Neural cell (in vitro differentiated cells): ENCODE results near the gene FSTL5. TPM values are rescaled to one million over a fixed set of nuclear protein-coding genes. Genes with fewer than 3 reads are reported as not detected.

ENCODE experiments used
- H2AFZ ChIP-seq: fragments of 200-600, 300-800 bp; sonication (generic), shearing (Covaris generic); 2 replicates; pipeline ENCODE4 v1.6.0; 2014; ENCODE audit warnings: low read depth, mild to moderate bottlenecking, antibody characterized with exemption, low read length, moderate library complexity
- H3F3A ChIP-seq: fragments of 200-600 bp; shearing (Covaris generic); 2 replicates; pipeline ENCODE4 v1.6.1; 2016; ENCODE audit warnings: mild to moderate bottlenecking, moderate library complexity, mixed read lengths, antibody characterized with exemption, low read length; ENCODE audit not compliant: insufficient read depth, poor library complexity, severe bottlenecking
- H3K27ac ChIP-seq: fragments of 200-600, 300-800 bp; sonication (generic), shearing (Covaris generic); 2 replicates; pipeline ENCODE4 v1.5.1; 2014; ENCODE audit warnings: mild to moderate bottlenecking, low read length, moderate library complexity
- H3K27me3 ChIP-seq: fragments of 300-800, 200-600 bp; sonication (generic), shearing (Covaris generic); 2 replicates; pipeline ENCODE4 v1.6.0; 2014; ENCODE audit warnings: mild to moderate bottlenecking, low read depth, low read length, moderate library complexity; ENCODE audit not compliant: insufficient read depth
- H3K36me3 ChIP-seq: fragments of 300-800, 200-600 bp; sonication (generic), shearing (Covaris generic); 2 replicates; pipeline ENCODE4 v1.5.1; 2014; ENCODE audit warnings: mild to moderate bottlenecking, antibody characterized with exemption, low read length, moderate library complexity; ENCODE audit not compliant: insufficient read depth
- H3K4me2 ChIP-seq: fragments of 300-800, 200-600 bp; sonication (generic), shearing (Covaris generic); 2 replicates; pipeline ENCODE4 v1.6.0; 2014; ENCODE audit warnings: mild to moderate bottlenecking, low read length
- H3K4me3 ChIP-seq: fragments of 300-800, 200-600 bp; sonication (generic), shearing (Covaris generic); 2 replicates; pipeline ENCODE4 v1.5.1; 2014; ENCODE audit warnings: mild to moderate bottlenecking, low read length, moderate library complexity
- H3K79me2 ChIP-seq: fragments of 200-600 bp; shearing (Covaris generic); replicated peaks from 2 replicates; pipeline ENCODE4 v1.6.0; 2014; ENCODE audit warnings: mild to moderate bottlenecking, low read length, moderate library complexity; ENCODE audit not compliant: insufficient read depth
- H3K9ac ChIP-seq: fragments of 300-800, 200-600 bp; sonication (generic), shearing (Covaris generic); 2 replicates; pipeline ENCODE4 v1.6.1; 2016; ENCODE audit warnings: mild to moderate bottlenecking, low read length, mixed read lengths
- H3K9me2 ChIP-seq: fragments of 200-600 bp; shearing (Covaris generic); 2 replicates; pipeline ENCODE4 v1.6.1; 2016; ENCODE audit warnings: mild to moderate bottlenecking, low read length, mixed read lengths; ENCODE audit not compliant: insufficient read depth
- H3K9me3 ChIP-seq: fragments of 200-600, 300-800 bp; sonication (generic), shearing (Covaris generic); 2 replicates; pipeline ENCODE4 v1.6.1; 2016; ENCODE audit warnings: mild to moderate bottlenecking, mixed run types, low read length, moderate library complexity, mixed read lengths
- H4K20me1 ChIP-seq: fragments of 200-600 bp; shearing (Covaris generic); 2 replicates; pipeline ENCODE4 v1.6.1; 2016; ENCODE audit warnings: mild to moderate bottlenecking, mixed run types; ENCODE audit not compliant: insufficient read depth
- CTCF ChIP-seq: fragments of 450-650 bp; IDR thresholded peaks from 2 replicates; pipeline ENCODE4 v1.5.1; 2014; ENCODE audit warnings: antibody characterized with exemption, mild to moderate bottlenecking, moderate library complexity; ENCODE audit not compliant: poor library complexity, severe bottlenecking
- EP300 ChIP-seq: fragments of 450-650 bp; conservative IDR thresholded peaks from 2 replicates; pipeline ENCODE4 v1.6.1; 2014; ENCODE audit warnings: antibody characterized with exemption, mild to moderate bottlenecking, moderate library complexity; ENCODE audit not compliant: poor library complexity, severe bottlenecking
- EZH2 ChIP-seq: fragments of 200-600, 300-800 bp; shearing (Covaris generic), sonication (generic); IDR thresholded peaks from 2 replicates; pipeline ENCODE4 v1.6.1; 2014; ENCODE audit warnings: antibody characterized with exemption, low read length, borderline replicate concordance, mild to moderate bottlenecking; ENCODE audit not compliant: insufficient read depth, poor library complexity, severe bottlenecking
- MXI1 ChIP-seq: fragments of 450-650 bp; conservative IDR thresholded peaks from 2 replicates; pipeline ENCODE4 v1.6.1; 2014; ENCODE audit warnings: antibody characterized with exemption, mild to moderate bottlenecking; ENCODE audit not compliant: poor library complexity, severe bottlenecking
- POLR2AphosphoS5 ChIP-seq: IDR thresholded peaks from 2 replicates; pipeline ENCODE4 v1.6.1; 2012
- RAD21 ChIP-seq: fragments of 450-650 bp; conservative IDR thresholded peaks from 2 replicates; pipeline ENCODE4 v1.6.1; 2014; ENCODE audit warnings: antibody characterized with exemption, mild to moderate bottlenecking, moderate library complexity
- REST ChIP-seq: IDR thresholded peaks from 2 replicates; pipeline ENCODE4 v1.6.1; 2012; ENCODE audit warnings: borderline replicate concordance
- SMC3 ChIP-seq: fragments of 450-650 bp; conservative IDR thresholded peaks from 2 replicates; pipeline ENCODE4 v1.6.1; 2014; ENCODE audit warnings: antibody characterized with exemption, mild to moderate bottlenecking, moderate library complexity; ENCODE audit not compliant: poor library complexity
- TAF1 ChIP-seq: IDR thresholded peaks from 2 replicates; pipeline ENCODE4 v1.6.1; 2012; ENCODE audit warnings: low read depth
- polyA plus RNA-seq: library from polyadenylated mRNA; depleted of rRNA; stranded (reverse); fragments of >200 nt; gene quantifications from 2 replicates; pipeline ENCODE4 v1.2.3, GENCODE V29; 2014

FSTL5 gene
- polyA plus RNA-seq, 1 donor from 2014 or later, result 6.8 TPM

GRCh38 chr4:161457311-161457710 lies 706.5 kb downstream of the FSTL5 start:
- no peaks in the 10 kb centered on the region for H3F3A ChIP-seq
- H2AFZ ChIP-seq, result no peak overlapping the region
- no peak overlapping the region for H3K4me3 ChIP-seq
- TF ChIP-seq EZH2, result no peak
- no peak for TF ChIP-seq POLR2AphosphoS5
- no peak for TF ChIP-seq REST
- no peak for TF ChIP-seq CTCF
- TF ChIP-seq TAF1, result no peak
- no peak for TF ChIP-seq EP300
- no peak overlapping the region for H3K27ac ChIP-seq
- no peaks in the 10 kb centered on the region for H3K36me3 ChIP-seq
- H4K20me1 ChIP-seq, result no peaks in the 10 kb centered on the region
- no peaks in the 10 kb centered on the region for H3K79me2 ChIP-seq
- no peak overlapping the region for H3K4me2 ChIP-seq
- no peaks in the 10 kb centered on the region for H3K9me2 ChIP-seq
- H3K27me3 ChIP-seq, result no peaks in the 10 kb centered on the region
- H3K9me3 ChIP-seq, result no peaks in the 10 kb centered on the region
- no peak overlapping the region for H3K9ac ChIP-seq

DNA sequence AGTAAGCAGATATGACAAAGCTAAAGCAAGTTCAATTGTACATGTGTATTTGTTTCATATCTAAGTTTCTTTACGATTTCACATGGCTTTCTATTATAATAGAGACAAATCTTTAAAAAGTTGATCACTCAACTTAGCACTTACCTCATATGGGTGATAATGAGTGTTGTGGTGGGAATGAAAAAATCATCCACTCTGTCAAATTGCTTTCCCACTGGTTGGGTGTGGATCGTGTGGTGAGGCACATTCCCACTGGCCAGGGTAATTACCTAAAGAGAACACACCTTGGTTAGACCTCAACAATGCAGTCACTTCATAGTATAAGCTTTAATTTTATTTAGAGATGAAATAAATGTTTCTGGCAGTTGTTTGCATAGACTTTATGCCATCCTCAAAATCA lies 708.9 kb downstream of the FSTL5 start:
- Histone ChIP-seq H3K9me2 (no peaks in the 10 kb centered on the region), H3K9ac (no peak overlapping the region), H3K79me2 (no peaks in the 10 kb centered on the region), H2AFZ (no peak overlapping the region), H3F3A (no peaks in the 10 kb centered on the region), H3K27ac (no peak overlapping the region), H3K27me3 (no peaks in the 10 kb centered on the region), H3K4me2 (no peak overlapping the region), H3K36me3 (no peaks in the 10 kb centered on the region), H4K20me1 (no peaks in the 10 kb centered on the region), H3K9me3 (no peaks in the 10 kb centered on the region), H3K4me3 (no peak overlapping the region)
- TF ChIP-seq MXI1 (no peak), TAF1 (no peak), EP300 (no peak), REST (no peak), CTCF (no peak), RAD21 (no peak), SMC3 (no peak), EZH2 (no peak), POLR2AphosphoS5 (no peak)
